H9 (cell line): ENCODE data around the gene MYOF. TPM values are rescaled to one million over a fixed set of nuclear protein-coding genes. Genes with fewer than 3 reads are reported as not detected.

Experiments used
- DNase-seq: peaks from one replicate; pipeline ENCODE4 v3.0.0-alpha.2; 2017
- H2AFZ ChIP-seq: one replicate; pipeline ENCODE4 v1.6.1; 2013; ENCODE audit warnings: mild to moderate bottlenecking, low read length, control low read depth, moderate library complexity
- H2AK5ac ChIP-seq: 2 replicates; pipeline ENCODE4 v1.6.1; 2013; ENCODE audit warnings: low read length, control low read depth, mixed read lengths; ENCODE audit not compliant: insufficient read length
- H2BK120ac ChIP-seq: one replicate; pipeline ENCODE4 v1.6.1; 2013; ENCODE audit warnings: low read depth, mild to moderate bottlenecking, low read length, control low read depth, inconsistent platforms; ENCODE audit not compliant: poor library complexity, severe bottlenecking
- H2BK12ac ChIP-seq: 2 replicates; pipeline ENCODE4 v1.6.1; 2013; ENCODE audit warnings: low read length, control low read depth, mixed read lengths, low read depth; ENCODE audit not compliant: insufficient read length
- H2BK15ac ChIP-seq: 2 replicates; pipeline ENCODE4 v1.6.1; 2013; ENCODE audit warnings: low read depth, low read length, control low read depth
- H2BK20ac ChIP-seq: one replicate; pipeline ENCODE4 v1.6.1; 2013; ENCODE audit warnings: low read depth, mild to moderate bottlenecking, low read length, control low read depth, inconsistent platforms; ENCODE audit not compliant: poor library complexity, severe bottlenecking
- H2BK5ac ChIP-seq: 2 replicates; pipeline ENCODE4 v1.6.1; 2013; ENCODE audit warnings: low read length, control low read depth, mixed read lengths; ENCODE audit not compliant: insufficient read length
- H3K14ac ChIP-seq: 2 replicates; pipeline ENCODE4 v1.6.1; 2013; ENCODE audit warnings: low read length, control low read depth; ENCODE audit not compliant: insufficient read depth
- H3K18ac ChIP-seq: 2 replicates; pipeline ENCODE4 v1.6.1; 2013; ENCODE audit warnings: low read depth, mild to moderate bottlenecking, mixed read lengths, low read length, control low read depth; ENCODE audit not compliant: insufficient read length
- H3K23ac ChIP-seq: 2 replicates; pipeline ENCODE4 v1.6.1; 2013; ENCODE audit warnings: low read length, control low read depth, mixed read lengths, low read depth; ENCODE audit not compliant: insufficient read length
- H3K23me2 ChIP-seq: 2 replicates; pipeline ENCODE4 v1.6.1; 2013; ENCODE audit warnings: low read depth, mild to moderate bottlenecking, mixed read lengths, low read length, control low read depth; ENCODE audit not compliant: insufficient read length, poor library complexity, severe bottlenecking
- H3K27ac ChIP-seq: 2 replicates; pipeline ENCODE4 v1.5.1; 2013; ENCODE audit warnings: low read length, control low read depth, mixed read lengths, low read depth; ENCODE audit not compliant: insufficient read length
- H3K27me3 ChIP-seq: 2 replicates; pipeline ENCODE4 v1.6.1; 2013; ENCODE audit warnings: low read length, control low read depth, inconsistent platforms; ENCODE audit not compliant: insufficient read depth
- H3K4ac ChIP-seq: 2 replicates; pipeline ENCODE4 v1.6.1; 2013; ENCODE audit warnings: low read depth, mild to moderate bottlenecking, control low read depth, inconsistent platforms, low read length, moderate library complexity
- H3K4me1 ChIP-seq: 2 replicates; pipeline ENCODE4 v1.6.1; 2013; ENCODE audit warnings: low read length, control low read depth, inconsistent platforms; ENCODE audit not compliant: insufficient read depth
- H3K4me2 ChIP-seq: 2 replicates; pipeline ENCODE4 v1.6.1; 2013; ENCODE audit warnings: low read length, control low read depth, mixed read lengths; ENCODE audit not compliant: insufficient read length, insufficient read depth
- H3K56ac ChIP-seq: 2 replicates; pipeline ENCODE4 v1.6.1; 2013; ENCODE audit warnings: low read depth, mild to moderate bottlenecking, mixed read lengths, low read length, control low read depth; ENCODE audit not compliant: insufficient read length
- H3K79me1 ChIP-seq: 2 replicates; pipeline ENCODE4 v1.6.1; 2013; ENCODE audit warnings: low read depth, mild to moderate bottlenecking, moderate library complexity, low read length, control low read depth, inconsistent platforms; ENCODE audit not compliant: insufficient read depth, poor library complexity, severe bottlenecking
- H3K79me2 ChIP-seq: 2 replicates; pipeline ENCODE4 v1.6.1; 2013; ENCODE audit warnings: low read length, control low read depth, inconsistent platforms; ENCODE audit not compliant: insufficient read depth
- H3K9ac ChIP-seq: 2 replicates; pipeline ENCODE4 v1.6.1; 2013; ENCODE audit warnings: low read length, control low read depth, mixed read lengths; ENCODE audit not compliant: insufficient read length; ENCODE audit errors: extremely low read depth
- H3K9me3 ChIP-seq: one replicate; pipeline ENCODE4 v1.6.1; 2013; ENCODE audit warnings: low read depth, low read length, inconsistent platforms; ENCODE audit not compliant: control insufficient read depth
- H3T11ph ChIP-seq: one replicate; pipeline ENCODE4 v1.6.1; 2013; ENCODE audit warnings: mild to moderate bottlenecking, low read length, control low read depth, inconsistent platforms
- H4K20me1 ChIP-seq: one replicate; pipeline ENCODE4 v1.6.1; 2013; ENCODE audit not compliant: control insufficient read depth, insufficient read length, insufficient read depth
- H4K5ac ChIP-seq: 2 replicates; pipeline ENCODE4 v1.6.1; 2013; ENCODE audit warnings: low read depth, mild to moderate bottlenecking, mixed read lengths, low read length, control low read depth; ENCODE audit not compliant: insufficient read length
- H4K8ac ChIP-seq: replicated peaks from 2 replicates; pipeline ENCODE4 v1.6.1; 2013; ENCODE audit warnings: low read length, control low read depth, mixed read lengths, low read depth; ENCODE audit not compliant: insufficient read length
- H4K91ac ChIP-seq: 2 replicates; pipeline ENCODE4 v1.6.1; 2013; ENCODE audit warnings: low read depth, mild to moderate bottlenecking, moderate library complexity, mixed read lengths, low read length, control low read depth; ENCODE audit not compliant: insufficient read length
- H3K27ac Mint-ChIP-seq, 3 experiments: 2 replicates in 2 of 3; 3 replicates in 1 of 3; pipeline ENCODE4 v1.8.0; 2020 to 2021; ENCODE audit warnings: mixed read lengths in 3 of 3, mild to moderate bottlenecking in 1 of 3, moderate library complexity in 1 of 3
- H3K27me3 Mint-ChIP-seq: 2 replicates; pipeline ENCODE4 v1.8.0; 2021; ENCODE audit warnings: low read depth, mild to moderate bottlenecking, moderate library complexity, mixed read lengths
- H3K36me3 Mint-ChIP-seq, 3 experiments: 2 replicates in 2 of 3; 3 replicates in 1 of 3; pipeline ENCODE4 v1.8.0; 2020 to 2021; ENCODE audit warnings: low read depth in 3 of 3, mixed read lengths in 3 of 3; ENCODE audit not compliant: insufficient read depth in 1 of 3
- H3K4me1 Mint-ChIP-seq, 2 experiments: 2 replicates each; pipeline ENCODE4 v1.8.0; 2020; ENCODE audit warnings: mixed read lengths in 2 of 2
- H3K4me3 Mint-ChIP-seq, 2 experiments: 2 replicates in 1 of 2; 3 replicates in 1 of 2; pipeline ENCODE4 v1.8.0; 2020 to 2021; ENCODE audit warnings: mild to moderate bottlenecking in 2 of 2, mixed read lengths in 2 of 2, moderate library complexity in 1 of 2
- H3K9me3 Mint-ChIP-seq, 2 experiments: 2 replicates in 1 of 2; 3 replicates in 1 of 2; pipeline ENCODE4 v1.8.0; 2020; ENCODE audit warnings: mild to moderate bottlenecking in 2 of 2, mixed read lengths in 2 of 2, moderate library complexity in 1 of 2
- WGBS: extraction: QIAGEN DNeasy Blood & Tissue Kit; methylation state at CpG from one replicate; pipeline ENCODE4 v1.1.7; 2013; ENCODE audit warnings: missing lambda C conversion rate, low lambda C conversion rate, mixed read lengths; ENCODE audit not compliant: insufficient read length; ENCODE audit errors: extremely low coverage; 5-methylcytosine and 5-hydroxymethylcytosine counted together
- total RNA-seq: library from RNA; stranded (reverse); gene quantifications from 2 replicates; pipeline ENCODE4 v1.2.1, GENCODE V29; 2021
- TF ChIP-seq, protein P1 (sequence below): fragments of 200-600 bp; sonication (generic); conservative IDR thresholded peaks from 3 replicates; pipeline ENCODE4 v1.8.0; 2021; ENCODE audit warnings: antibody characterized with exemption, mild to moderate bottlenecking

Gene MYOF
- total RNA-seq, 1 experiment from 2014 or later = 2.8 TPM

DNA sequence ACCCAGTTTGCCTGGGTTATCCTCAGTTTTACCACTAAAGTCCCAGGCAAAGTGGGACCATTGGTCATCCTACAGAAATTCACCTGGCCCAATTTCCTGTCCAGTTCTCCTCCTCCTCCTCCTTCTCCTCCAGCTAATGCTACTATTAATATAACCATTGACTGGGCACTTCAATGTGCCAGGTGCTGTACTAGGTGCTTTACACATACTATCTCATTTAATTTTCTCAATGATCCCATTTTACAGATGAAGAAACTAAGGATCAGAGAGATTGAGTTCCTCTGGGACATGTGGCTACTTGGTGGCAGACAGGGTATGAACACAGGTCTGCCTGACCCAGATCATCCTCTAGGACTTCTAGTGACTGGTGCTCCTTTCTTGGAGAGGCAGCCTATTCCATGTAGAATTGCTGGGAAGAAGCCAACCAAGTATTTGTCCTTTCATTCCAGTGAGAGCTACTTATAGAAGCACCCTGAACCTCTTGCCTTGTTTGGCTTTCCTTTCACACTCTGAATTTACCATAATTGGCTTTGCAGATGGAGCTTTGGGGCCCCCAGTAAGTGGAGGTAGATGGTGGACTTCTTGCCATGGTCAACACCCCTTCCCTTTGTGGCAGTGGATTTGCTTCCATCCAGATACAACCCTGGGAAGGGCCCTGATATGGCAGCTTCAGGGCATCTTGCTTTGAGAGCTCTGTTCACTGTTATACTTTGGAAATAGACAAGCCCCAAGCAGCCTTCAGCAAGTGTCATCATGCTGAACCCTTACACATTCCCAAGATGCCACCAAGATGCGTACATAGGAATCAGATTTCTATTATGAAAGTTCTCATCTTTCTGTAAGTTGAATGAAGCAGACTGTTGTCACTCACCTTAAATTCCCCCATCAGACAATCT lies 78.7 kb downstream of the MYOF start:
- no peak overlapping the region for H3K4me3 Mint-ChIP-seq
- Histone ChIP-seq H3K79me2 (no peaks in the 10 kb centered on the region), H2AFZ (no peak overlapping the region), H2BK5ac (no peak overlapping the region), H3K4ac (no peak overlapping the region), H2BK15ac (no peak overlapping the region), H3T11ph (no peak overlapping the region), H3K4me2 (no peak overlapping the region), H4K91ac (no peak overlapping the region), H4K20me1 (no peaks in the 10 kb centered on the region), H3K23ac (no peak overlapping the region), H3K9ac (no peak overlapping the region), H2BK20ac (no peak overlapping the region), H3K79me1 (no peaks in the 10 kb centered on the region), H4K8ac (no peak overlapping the region), H3K14ac (no peak overlapping the region), H2BK120ac (no peak overlapping the region), H3K27me3 (no peaks in the 10 kb centered on the region), H2BK12ac (no peak overlapping the region), H3K4me1 (no peaks in the 10 kb centered on the region), H3K23me2 (no peaks in the 10 kb centered on the region), H3K18ac (no peak overlapping the region), H3K56ac (no peak overlapping the region), H4K5ac (no peak overlapping the region), H3K27ac (no peak overlapping the region), H3K9me3 (no peaks in the 10 kb centered on the region), H2AK5ac (no peak overlapping the region)
- peaks cover 10 to 12% of the 10 kb centered on the region in 2 experiments for H3K4me1 Mint-ChIP-seq
- WGBS = no CpG with 5 or more reads among the region's 1 CpG
- H3K36me3 Mint-ChIP-seq = no peaks in the 10 kb centered on the region
- no peak overlapping the region for H3K27ac Mint-ChIP-seq
- H3K9me3 Mint-ChIP-seq = no peaks in the 10 kb centered on the region
- no peak for DNase-seq
- TF ChIP-seq, protein P1, sequence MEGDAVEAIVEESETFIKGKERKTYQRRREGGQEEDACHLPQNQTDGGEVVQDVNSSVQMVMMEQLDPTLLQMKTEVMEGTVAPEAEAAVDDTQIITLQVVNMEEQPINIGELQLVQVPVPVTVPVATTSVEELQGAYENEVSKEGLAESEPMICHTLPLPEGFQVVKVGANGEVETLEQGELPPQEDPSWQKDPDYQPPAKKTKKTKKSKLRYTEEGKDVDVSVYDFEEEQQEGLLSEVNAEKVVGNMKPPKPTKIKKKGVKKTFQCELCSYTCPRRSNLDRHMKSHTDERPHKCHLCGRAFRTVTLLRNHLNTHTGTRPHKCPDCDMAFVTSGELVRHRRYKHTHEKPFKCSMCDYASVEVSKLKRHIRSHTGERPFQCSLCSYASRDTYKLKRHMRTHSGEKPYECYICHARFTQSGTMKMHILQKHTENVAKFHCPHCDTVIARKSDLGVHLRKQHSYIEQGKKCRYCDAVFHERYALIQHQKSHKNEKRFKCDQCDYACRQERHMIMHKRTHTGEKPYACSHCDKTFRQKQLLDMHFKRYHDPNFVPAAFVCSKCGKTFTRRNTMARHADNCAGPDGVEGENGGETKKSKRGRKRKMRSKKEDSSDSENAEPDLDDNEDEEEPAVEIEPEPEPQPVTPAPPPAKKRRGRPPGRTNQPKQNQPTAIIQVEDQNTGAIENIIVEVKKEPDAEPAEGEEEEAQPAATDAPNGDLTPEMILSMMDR = no peak
- H3K27me3 Mint-ChIP-seq = no peaks in the 10 kb centered on the region; the same call in 1 of the 2 replicates
